Ascending aorta (tissue), 2 donors: ENCODE data around the gene SEC14L3. TPM values are rescaled to one million over a fixed set of nuclear protein-coding genes. Genes with fewer than 3 reads are reported as not detected.

Source experiments
- DNase-seq, 2 donors: peaks; one replicate each; pipeline ENCODE4 v3.0.0-alpha.2; 2019; ENCODE audit warnings: low spot score in 2 of 2
- H3K27ac ChIP-seq, 2 donors: fragments of 200-600 bp; sonication (generic); one replicate each; pipeline ENCODE4 v1.5.1; 2016 to 2017; ENCODE audit warnings: mild to moderate bottlenecking in 1 of 2
- H3K27me3 ChIP-seq: fragments of 200-600 bp; sonication (generic); one replicate; pipeline ENCODE4 v1.5.1; 2017
- H3K36me3 ChIP-seq, 2 donors: fragments of 200-600 bp; sonication (generic); one replicate each; pipeline ENCODE4 v1.5.1; 2016
- H3K4me1 ChIP-seq, 2 donors: fragments of 200-600 bp; sonication (generic); one replicate each; pipeline ENCODE4 v1.5.1; 2016 to 2017; ENCODE audit warnings: mild to moderate bottlenecking in 1 of 2
- H3K4me3 ChIP-seq, 2 donors: fragments of 200-600 bp; sonication (generic); one replicate each; pipeline ENCODE4 v1.5.1; 2016 to 2017; ENCODE audit warnings: mild to moderate bottlenecking in 1 of 2
- H3K9me3 ChIP-seq, 2 donors: fragments of 200-600 bp; sonication (generic); one replicate each; pipeline ENCODE4 v1.5.1; 2016
- intact Hi-C: fragments of 100-400 bp; cut with DNase I; formaldehyde crosslinking; loops from one replicate; pipeline ENCODE4 v1.15.1; 2023
- total RNA-seq: library from RNA; depleted of rRNA; stranded (reverse); fragments of >200 nt; gene quantifications from one replicate; pipeline ENCODE4 v1.1.0, GENCODE V29; 2016
- TF ChIP-seq, protein P1 (sequence below), 3 experiments: fragments of 200-600 bp in 2 of 3; fragments of 450-650 bp in 1 of 3; sonication (generic) in 2 of 3; IDR thresholded peaks; one replicate each; pipeline ENCODE4 v1.5.1; 2016 to 2019; ENCODE audit warnings: antibody characterized with exemption in 3 of 3, mild to moderate bottlenecking in 1 of 3, moderate library complexity in 1 of 3

The SEC14L3 gene
- total RNA-seq, 1 donor from 2014 or later: not detected

DNA sequence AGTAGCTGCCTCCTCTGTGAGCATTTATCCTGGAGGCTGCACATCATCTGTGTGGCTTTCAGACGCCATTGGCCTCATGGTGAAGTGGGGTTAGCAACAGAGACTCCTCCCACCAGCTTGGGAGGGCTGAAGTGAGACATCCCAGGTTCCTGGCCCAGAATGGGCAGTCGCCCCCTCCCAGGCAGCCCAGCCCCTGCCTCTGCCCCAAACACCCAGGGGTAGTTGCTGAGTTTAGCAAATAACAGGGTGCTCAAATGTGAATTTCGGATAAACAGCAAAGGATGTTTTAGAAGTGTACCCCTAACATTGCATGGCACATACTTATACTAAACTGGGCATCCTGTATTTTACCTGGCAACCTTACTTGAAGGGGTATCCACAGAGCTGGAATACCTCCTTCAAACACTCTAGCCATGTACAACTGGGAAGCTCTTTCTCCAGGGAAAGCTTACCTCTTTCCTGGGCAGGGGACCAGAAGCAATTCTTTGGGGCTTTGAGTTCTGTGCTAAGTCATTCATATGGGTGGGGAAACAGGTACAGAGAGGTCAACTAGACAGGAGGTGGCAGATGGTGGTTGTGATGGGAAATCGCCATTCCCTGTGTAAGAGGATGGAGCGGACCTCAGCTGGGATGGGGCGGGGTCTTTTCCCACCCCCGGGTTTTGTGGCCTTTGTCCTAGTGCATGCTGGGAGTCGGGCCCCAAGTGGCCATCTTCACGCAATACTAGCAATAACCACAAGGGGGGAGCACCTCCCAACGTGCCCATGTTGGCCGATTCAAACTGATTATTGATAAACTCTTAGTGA lies 27.0 kb downstream of the SEC14L3 start:
- intact Hi-C loops: no loop called here
- DNase-seq: no peak
- no peaks in the 10 kb centered on the region for H3K36me3 ChIP-seq
- H3K4me3 ChIP-seq: no peak overlapping the region
- no peaks in the 10 kb centered on the region for H3K4me1 ChIP-seq
- no peaks in the 10 kb centered on the region for H3K27me3 ChIP-seq
- no peak overlapping the region for H3K27ac ChIP-seq
- H3K9me3 ChIP-seq: no peaks in the 10 kb centered on the region
- TF ChIP-seq, protein P1, sequence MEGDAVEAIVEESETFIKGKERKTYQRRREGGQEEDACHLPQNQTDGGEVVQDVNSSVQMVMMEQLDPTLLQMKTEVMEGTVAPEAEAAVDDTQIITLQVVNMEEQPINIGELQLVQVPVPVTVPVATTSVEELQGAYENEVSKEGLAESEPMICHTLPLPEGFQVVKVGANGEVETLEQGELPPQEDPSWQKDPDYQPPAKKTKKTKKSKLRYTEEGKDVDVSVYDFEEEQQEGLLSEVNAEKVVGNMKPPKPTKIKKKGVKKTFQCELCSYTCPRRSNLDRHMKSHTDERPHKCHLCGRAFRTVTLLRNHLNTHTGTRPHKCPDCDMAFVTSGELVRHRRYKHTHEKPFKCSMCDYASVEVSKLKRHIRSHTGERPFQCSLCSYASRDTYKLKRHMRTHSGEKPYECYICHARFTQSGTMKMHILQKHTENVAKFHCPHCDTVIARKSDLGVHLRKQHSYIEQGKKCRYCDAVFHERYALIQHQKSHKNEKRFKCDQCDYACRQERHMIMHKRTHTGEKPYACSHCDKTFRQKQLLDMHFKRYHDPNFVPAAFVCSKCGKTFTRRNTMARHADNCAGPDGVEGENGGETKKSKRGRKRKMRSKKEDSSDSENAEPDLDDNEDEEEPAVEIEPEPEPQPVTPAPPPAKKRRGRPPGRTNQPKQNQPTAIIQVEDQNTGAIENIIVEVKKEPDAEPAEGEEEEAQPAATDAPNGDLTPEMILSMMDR (IDR thresholded peaks at IDR 0.05): peak; percentile 34 to 59 (median 46)

DNA sequence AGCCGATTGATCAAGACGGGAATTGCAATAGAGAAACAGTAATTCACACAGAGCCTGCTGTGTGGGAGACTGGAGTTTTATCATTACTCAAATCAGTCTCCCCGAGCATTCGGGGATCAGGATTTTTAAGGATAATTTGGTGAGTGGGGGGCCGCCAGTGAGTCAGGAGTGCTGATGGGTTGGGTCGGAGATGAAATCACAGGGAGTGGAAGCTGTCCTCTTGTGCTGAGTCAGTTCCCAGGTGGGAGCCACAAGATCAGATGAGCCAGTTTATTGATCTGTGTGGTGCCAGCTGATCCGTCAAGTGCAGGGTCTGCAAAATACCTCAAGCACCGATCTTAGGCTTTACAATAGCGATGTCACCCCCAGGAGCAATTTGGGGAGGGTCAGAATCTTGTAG lies 30.7 kb downstream of the SEC14L3 start:
- Histone ChIP-seq H3K9me3 (no peaks in the 10 kb centered on the region), H3K4me3 (no peak overlapping the region), H3K4me1 (no peaks in the 10 kb centered on the region), H3K27ac (no peak overlapping the region), H3K36me3 (no peaks in the 10 kb centered on the region), H3K27me3 (no peaks in the 10 kb centered on the region)
- intact Hi-C loops: no loop called here
- no peak for DNase-seq
- TF ChIP-seq, protein P1 (IDR thresholded peaks at IDR 0.05): no peak

DNA sequence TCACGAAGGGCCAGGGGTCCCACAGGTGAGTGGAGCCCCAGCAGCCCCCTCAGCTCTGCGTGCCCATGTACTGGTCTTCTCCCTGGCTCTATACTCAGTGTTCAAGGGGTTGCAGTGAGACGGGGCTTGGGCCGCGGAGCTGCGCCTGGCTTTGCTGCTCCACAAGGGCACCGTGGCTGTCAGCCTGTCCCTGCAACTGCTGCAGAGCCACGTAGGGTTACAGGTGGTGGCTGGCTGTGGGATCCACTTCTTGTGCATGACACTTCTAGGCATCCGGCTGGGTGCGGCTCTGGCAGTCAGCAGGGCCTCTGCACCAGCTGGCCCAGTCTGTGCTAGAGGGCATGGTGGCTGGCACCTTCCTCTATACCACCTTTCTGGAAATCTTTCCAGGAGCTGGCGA lies 32.0 kb downstream of the SEC14L3 start:
- DNase-seq: no peak
- Histone ChIP-seq H3K4me3 (no peak overlapping the region), H3K36me3 (no peaks in the 10 kb centered on the region), H3K9me3 (no peaks in the 10 kb centered on the region), H3K27me3 (no peaks in the 10 kb centered on the region), H3K4me1 (no peaks in the 10 kb centered on the region), H3K27ac (no peak overlapping the region)
- TF ChIP-seq, protein P1 (IDR thresholded peaks at IDR 0.05): no peak
- intact Hi-C loops: no loop called here

DNA sequence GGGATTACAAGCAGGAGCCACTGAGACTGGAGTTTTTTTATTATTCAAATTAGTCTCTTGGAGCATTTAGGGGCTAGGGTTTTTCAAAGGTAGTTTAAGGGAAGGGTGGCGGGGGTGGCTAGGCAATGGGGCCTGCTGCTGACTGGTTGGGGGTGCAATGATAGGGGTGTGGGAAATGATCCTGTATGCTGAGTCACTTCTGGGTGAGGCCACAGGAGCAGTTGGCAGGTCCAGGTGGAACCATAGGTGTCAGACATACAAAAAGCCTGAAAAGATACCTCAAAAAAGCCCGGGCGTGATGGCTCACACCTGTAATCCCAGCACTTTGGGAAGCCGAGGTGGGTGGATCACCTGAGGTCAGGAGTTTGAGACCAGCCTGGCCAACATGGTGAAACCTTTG lies 32.6 kb downstream of the SEC14L3 start:
- intact Hi-C loops: no loop called here
- Histone ChIP-seq H3K4me1 (no peaks in the 10 kb centered on the region), H3K27me3 (no peaks in the 10 kb centered on the region), H3K4me3 (no peak overlapping the region), H3K36me3 (no peaks in the 10 kb centered on the region), H3K27ac (no peak overlapping the region), H3K9me3 (no peaks in the 10 kb centered on the region)
- DNase-seq: no peak
- TF ChIP-seq, protein P1 (IDR thresholded peaks at IDR 0.05): no peak

DNA sequence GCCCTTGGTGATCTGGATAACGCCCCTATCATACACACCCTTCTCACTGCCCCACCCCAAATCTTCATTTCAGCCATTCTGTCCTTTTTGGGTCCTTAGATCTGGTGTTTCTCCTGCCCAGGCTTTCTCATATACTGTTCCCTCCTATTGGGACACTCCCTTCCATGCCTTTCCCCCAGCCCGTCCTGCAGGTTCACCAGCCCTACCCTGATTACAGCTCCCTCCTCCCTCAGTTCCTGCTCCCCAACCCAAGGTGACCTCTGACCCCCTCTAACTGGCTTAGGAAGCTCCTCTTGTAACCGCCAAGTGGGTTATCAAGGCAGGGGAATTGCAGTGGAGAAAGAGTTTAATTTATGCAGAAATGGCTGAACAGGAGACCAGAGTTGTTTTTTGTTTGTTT lies 33.3 kb downstream of the SEC14L3 start:
- no peak for DNase-seq
- TF ChIP-seq, protein P1 (IDR thresholded peaks at IDR 0.05): no peak
- Histone ChIP-seq H3K9me3 (no peaks in the 10 kb centered on the region), H3K27me3 (no peaks in the 10 kb centered on the region), H3K4me3 (no peak overlapping the region), H3K36me3 (no peaks in the 10 kb centered on the region), H3K27ac (no peak overlapping the region), H3K4me1 (no peaks in the 10 kb centered on the region)
- intact Hi-C loops: no loop called here
